ENCODE measurements around the gene ERMN. TPM values are rescaled to one million over a fixed set of nuclear protein-coding genes. Genes with fewer than 3 reads are reported as not detected.

The ERMN gene
- total RNA-seq, 2 experiments from 2014 or later: 0.87 to 1.3 TPM

- intact Hi-C loops (cut with micrococcal nuclease): loop anchor here (5.0 to 10.0 kb wide), 5 partner anchors 187 to 702 kb away; partner anchors contain the start of gene ACVR1C
- DNase-seq (no peak), ATAC-seq (no peak)
- Mint-ChIP-seq H3K27me3 (no peaks in the 10 kb centered on the region), H3K4me3 (no peak overlapping the region), H3K36me3 (ENCODE audit: low read depth) (no peaks in the 10 kb centered on the region), H3K9me3 (no peaks in the 10 kb centered on the region), H3K27ac (no peak overlapping the region), H3K4me1 (ENCODE audit: low read depth) (peaks cover 30% of the 10 kb centered on the region)
- POLR2A ChIA-PET: interaction anchor here (0.7 to 1.7 kb wide), 6 partner anchors 16 to 173 kb away, joined by 3 to 6 read pairs (median 3); no protein-coding TSS in a partner anchor
- CTCF ChIA-PET: interaction anchor here (0.7 to 7.5 kb wide), 29 partner anchors 8 to 719 kb away, joined by 3 to 246 read pairs (median 4); partner anchors contain the start of genes ACVR1C and ERMN
- TF ChIP-seq CTCF (IDR thresholded peaks at IDR 0.05): no peak
Observed at GRCh38 chr2:157304811-157305722, 20.6 kb downstream of the ERMN start.

DNA sequence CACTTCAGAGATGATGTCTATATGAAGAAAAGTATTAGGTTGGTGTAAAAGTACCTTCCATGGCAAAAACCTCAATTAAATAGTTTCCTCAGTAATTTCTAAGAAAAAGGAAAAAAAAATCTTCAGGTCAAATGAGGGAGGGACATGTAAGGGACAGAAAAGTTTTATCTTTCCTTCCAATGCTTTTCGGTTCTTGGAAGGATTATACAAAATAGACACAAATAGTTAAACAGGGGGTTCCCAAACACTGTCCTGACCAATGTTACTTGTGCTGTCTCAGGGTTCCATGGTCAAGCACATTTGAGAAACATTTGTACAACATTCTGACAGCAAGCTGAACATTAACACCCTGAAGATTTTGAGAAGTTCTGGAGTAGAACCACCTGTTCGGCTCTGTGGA, 22.0 kb downstream of the ERMN start:
- Mint-ChIP-seq H3K9me3 (no peaks in the 10 kb centered on the region), H3K4me3 (no peak overlapping the region), H3K27me3 (no peaks in the 10 kb centered on the region), H3K27ac (no peak overlapping the region), H3K4me1 (ENCODE audit: low read depth) (peaks cover 30% of the 10 kb centered on the region), H3K36me3 (ENCODE audit: low read depth) (no peaks in the 10 kb centered on the region)
- no peak for TF ChIP-seq CTCF (IDR thresholded peaks at IDR 0.05)
- POLR2A ChIA-PET: interaction anchor here (0.8 kb wide), 1 partner anchor 21 kb away, joined by 3 read pairs; no protein-coding TSS in a partner anchor
- intact Hi-C loops (cut with micrococcal nuclease): loop anchor here (5.0 to 10.0 kb wide), 5 partner anchors 189 to 704 kb away; partner anchors contain the start of gene ACVR1C
- ATAC-seq (no peak), DNase-seq (no peak)
- CTCF ChIA-PET: interaction anchor here (0.9 to 7.5 kb wide), 41 partner anchors 7 to 708 kb away, joined by 3 to 246 read pairs (median 8); partner anchors contain the start of genes ACVR1C and ERMN

GRCh38 chr2:157302492-157303099, 23.0 kb downstream of the ERMN start:
- Mint-ChIP-seq H3K4me1 (ENCODE audit: low read depth) (peaks cover 30% of the 10 kb centered on the region), H3K4me3 (no peak overlapping the region), H3K9me3 (no peaks in the 10 kb centered on the region), H3K36me3 (ENCODE audit: low read depth) (no peaks in the 10 kb centered on the region), H3K27ac (no peak overlapping the region), H3K27me3 (no peaks in the 10 kb centered on the region)
- intact Hi-C loops (cut with micrococcal nuclease): loop anchor here (5.0 to 10.0 kb wide), 5 partner anchors 190 to 705 kb away; partner anchors contain the start of gene ACVR1C
- DNase-seq (peak; percentile 33), ATAC-seq (peak; percentile 74)
- CTCF ChIA-PET: interaction anchor here (0.6 to 7.5 kb wide), 79 partner anchors 8 to 722 kb away, joined by 3 to 246 read pairs (median 5); partner anchors contain the start of genes ACVR1, ACVR1C, ERMN and GALNT5
- POLR2A ChIA-PET: interaction anchor here (0.6 to 1.6 kb wide), 5 partner anchors 19 to 137 kb away, joined by 3 to 8 read pairs (median 5); no protein-coding TSS in a partner anchor
- peak; percentile 96 for TF ChIP-seq CTCF (IDR thresholded peaks at IDR 0.05)

- H3K27ac Mint-ChIP-seq: no peak overlapping the region
- POLR2A ChIA-PET: interaction anchor here (0.6 to 1.6 kb wide), 4 partner anchors 30 to 117 kb away, joined by 3 to 5 read pairs (median 4); no protein-coding TSS in a partner anchor
- TF ChIP-seq CTCF (IDR thresholded peaks at IDR 0.05): no peak
- H3K27me3 Mint-ChIP-seq: no peaks in the 10 kb centered on the region
- H3K4me1 Mint-ChIP-seq (ENCODE audit: low read depth): peaks cover 18% of the 10 kb centered on the region
- no peaks in the 10 kb centered on the region for H3K36me3 Mint-ChIP-seq (ENCODE audit: low read depth)
- intact Hi-C loops (cut with micrococcal nuclease): loop anchor here (5.0 to 10.0 kb wide), 5 partner anchors 191 to 706 kb away; partner anchors contain the start of gene ACVR1C
- DNase-seq (no peak), ATAC-seq (no peak)
- H3K9me3 Mint-ChIP-seq: no peaks in the 10 kb centered on the region
- H3K4me3 Mint-ChIP-seq: no peak overlapping the region
- CTCF ChIA-PET: interaction anchor here (0.6 to 7.5 kb wide), 34 partner anchors 9 to 723 kb away, joined by 3 to 246 read pairs (median 7); partner anchors contain the start of genes ERMN and GALNT5
Observed at GRCh38 chr2:157301307-157301706, 24.3 kb downstream of the ERMN start.

Measured in activated CD8-positive, alpha-beta T cell treated with anti-CD3 and anti-CD28 coated beads for 36 hours (primary cell).